PFSK-1 (cell line): ENCODE data around the gene RNF17.

Experiments
- FOXP2 ChIP-seq: optimal IDR thresholded peaks from 2 replicates; pipeline ENCODE3; 2011; ENCODE audit warnings: borderline replicate concordance, control low read depth, inconsistent platforms; ENCODE audit not compliant: insufficient read depth; ENCODE audit errors: extremely low read length, extremely low read depth
- REST ChIP-seq, 2 experiments: IDR thresholded peaks; 2 replicates each; pipeline versions ENCODE4 v1.6.1 to v1.8.0; 2011 to 2012; ENCODE audit warnings: low read depth in 2 of 2, low read length in 2 of 2, control low read depth in 1 of 2, inconsistent platforms in 1 of 2, mild to moderate bottlenecking in 1 of 2, moderate library complexity in 1 of 2; ENCODE audit not compliant: insufficient read depth in 1 of 2
- TAF1 ChIP-seq: IDR thresholded peaks from 2 replicates; pipeline ENCODE4 v1.6.1; 2012; ENCODE audit warnings: low read length, control low read depth, borderline replicate concordance; ENCODE audit not compliant: insufficient read depth

GRCh38 chr13:24890256-24890655 is 126.3 kb downstream of the RNF17 start:
- no peak for TF ChIP-seq FOXP2
- TF ChIP-seq TAF1 = no peak
- no peak for TF ChIP-seq REST (IDR thresholded peaks at IDR 0.05; ENCODE audit: insufficient read depth in 1 of 2, low read depth in 2 of 2, low read length in 2 of 2)
